HEK293T (cell line): ENCODE data around the gene RNF38.

ENCODE experiments used
- ARNT ChIP-seq: fragments of 450-650 bp; IDR thresholded peaks from 2 replicates; pipeline ENCODE4 v1.6.1; 2017; ENCODE audit warnings: mild to moderate bottlenecking
- BHLHE40 ChIP-seq: fragments of 450-650 bp; IDR thresholded peaks from 2 replicates; pipeline ENCODE4 v1.6.1; 2016; ENCODE audit warnings: mild to moderate bottlenecking, moderate library complexity, borderline replicate concordance
- FOXM1 ChIP-seq: fragments of 450-650 bp; IDR thresholded peaks from 2 replicates; pipeline ENCODE4 v1.6.1; 2017; ENCODE audit warnings: mild to moderate bottlenecking, borderline replicate concordance
- HDGF ChIP-seq: fragments of 450-650 bp; IDR thresholded peaks from 2 replicates; pipeline ENCODE4 v1.6.1; 2017; ENCODE audit warnings: antibody characterized with exemption, borderline replicate concordance
- LEF1 ChIP-seq: fragments of 450-650 bp; IDR thresholded peaks from 2 replicates; pipeline ENCODE4 v1.6.1; 2017; ENCODE audit warnings: mild to moderate bottlenecking, borderline replicate concordance
- NFRKB ChIP-seq: fragments of 450-650 bp; IDR thresholded peaks from 2 replicates; pipeline ENCODE4 v1.6.1; 2016; ENCODE audit warnings: mild to moderate bottlenecking, moderate library complexity
- PKNOX1 ChIP-seq: fragments of 450-650 bp; IDR thresholded peaks from 2 replicates; pipeline ENCODE4 v1.6.1; 2016
- SP1 ChIP-seq: fragments of 450-650 bp; IDR thresholded peaks from 2 replicates; pipeline ENCODE4 v1.6.1; 2017
- TARDBP ChIP-seq: fragments of 450-650 bp; IDR thresholded peaks from 2 replicates; pipeline ENCODE4 v1.6.1; 2016

- no peak for TF ChIP-seq TARDBP
- no peak for TF ChIP-seq SP1
- TF ChIP-seq NFRKB = no peak
- no peak for TF ChIP-seq LEF1
- no peak for TF ChIP-seq FOXM1
- no peak for TF ChIP-seq PKNOX1
- TF ChIP-seq BHLHE40 = no peak
- TF ChIP-seq ARNT = no peak
- no peak for TF ChIP-seq HDGF
These were observed 80.3 kb downstream of the RNF38 start for GRCh38 chr9:36319806-36320205.
